PFSK-1 (cell line): Measurements from ENCODE around the gene SLIT3.

ENCODE experiments used
- FOXP2 ChIP-seq: optimal IDR thresholded peaks from 2 replicates; pipeline ENCODE3; 2011; ENCODE audit warnings: borderline replicate concordance, control low read depth, inconsistent platforms; ENCODE audit not compliant: insufficient read depth; ENCODE audit errors: extremely low read length, extremely low read depth
- POLR2AphosphoS5 ChIP-seq: IDR thresholded peaks from 2 replicates; pipeline ENCODE4 v1.6.1; 2012; ENCODE audit warnings: low read depth, mild to moderate bottlenecking, control low read depth, low read length, moderate library complexity
- SIN3A ChIP-seq: IDR thresholded peaks from 2 replicates; pipeline ENCODE4 v1.6.1; 2012; ENCODE audit warnings: mild to moderate bottlenecking, low read length, moderate library complexity, borderline replicate concordance; ENCODE audit not compliant: insufficient read depth
- TAF1 ChIP-seq: IDR thresholded peaks from 2 replicates; pipeline ENCODE4 v1.6.1; 2012; ENCODE audit warnings: low read length, control low read depth, borderline replicate concordance; ENCODE audit not compliant: insufficient read depth
- TF ChIP-seq, protein P1 (sequence below), 2 experiments: IDR thresholded peaks; 2 replicates each; pipeline versions ENCODE4 v1.6.1 to v1.8.0; 2011 to 2012; ENCODE audit warnings: low read depth in 2 of 2, low read length in 2 of 2, control low read depth in 1 of 2, inconsistent platforms in 1 of 2, mild to moderate bottlenecking in 1 of 2, moderate library complexity in 1 of 2; ENCODE audit not compliant: insufficient read depth in 1 of 2

DNA sequence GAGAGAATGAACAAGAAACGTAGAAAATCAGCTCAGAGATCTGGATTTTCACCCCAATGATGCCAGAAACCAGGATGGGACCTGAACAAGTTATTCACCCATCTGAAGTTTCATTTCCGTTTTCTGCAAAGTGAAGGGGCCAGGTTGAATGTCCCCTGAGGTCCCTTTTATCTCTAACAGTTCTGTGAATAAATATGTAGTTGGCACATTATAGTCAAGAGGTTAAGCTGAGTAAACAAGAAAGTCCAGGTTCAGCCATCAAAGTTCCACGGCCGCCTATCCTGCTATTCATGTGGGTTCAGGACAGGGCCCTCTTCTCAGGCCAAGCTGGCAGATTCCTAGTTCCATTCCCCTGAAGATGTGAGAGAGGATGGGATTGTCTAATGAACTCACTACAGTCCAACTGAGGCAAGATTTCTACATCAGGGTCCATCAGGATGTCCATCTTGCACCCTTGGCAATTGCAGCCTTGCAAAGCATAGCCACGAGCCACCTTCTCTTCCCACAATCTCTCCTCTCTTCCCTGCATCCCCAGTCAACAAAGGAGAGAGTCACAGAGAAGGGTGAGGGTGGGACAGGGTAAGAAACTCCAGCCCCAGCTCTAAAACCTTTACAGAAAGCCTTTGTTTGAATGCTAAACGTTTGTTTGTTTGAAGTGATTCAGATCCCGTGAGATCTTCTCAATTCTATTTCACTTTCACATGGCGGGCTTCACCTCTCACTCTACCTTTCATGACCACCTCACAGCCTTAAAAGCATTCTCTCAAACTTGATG is 311.0 kb downstream of the SLIT3 start:
- TF ChIP-seq, protein P1, sequence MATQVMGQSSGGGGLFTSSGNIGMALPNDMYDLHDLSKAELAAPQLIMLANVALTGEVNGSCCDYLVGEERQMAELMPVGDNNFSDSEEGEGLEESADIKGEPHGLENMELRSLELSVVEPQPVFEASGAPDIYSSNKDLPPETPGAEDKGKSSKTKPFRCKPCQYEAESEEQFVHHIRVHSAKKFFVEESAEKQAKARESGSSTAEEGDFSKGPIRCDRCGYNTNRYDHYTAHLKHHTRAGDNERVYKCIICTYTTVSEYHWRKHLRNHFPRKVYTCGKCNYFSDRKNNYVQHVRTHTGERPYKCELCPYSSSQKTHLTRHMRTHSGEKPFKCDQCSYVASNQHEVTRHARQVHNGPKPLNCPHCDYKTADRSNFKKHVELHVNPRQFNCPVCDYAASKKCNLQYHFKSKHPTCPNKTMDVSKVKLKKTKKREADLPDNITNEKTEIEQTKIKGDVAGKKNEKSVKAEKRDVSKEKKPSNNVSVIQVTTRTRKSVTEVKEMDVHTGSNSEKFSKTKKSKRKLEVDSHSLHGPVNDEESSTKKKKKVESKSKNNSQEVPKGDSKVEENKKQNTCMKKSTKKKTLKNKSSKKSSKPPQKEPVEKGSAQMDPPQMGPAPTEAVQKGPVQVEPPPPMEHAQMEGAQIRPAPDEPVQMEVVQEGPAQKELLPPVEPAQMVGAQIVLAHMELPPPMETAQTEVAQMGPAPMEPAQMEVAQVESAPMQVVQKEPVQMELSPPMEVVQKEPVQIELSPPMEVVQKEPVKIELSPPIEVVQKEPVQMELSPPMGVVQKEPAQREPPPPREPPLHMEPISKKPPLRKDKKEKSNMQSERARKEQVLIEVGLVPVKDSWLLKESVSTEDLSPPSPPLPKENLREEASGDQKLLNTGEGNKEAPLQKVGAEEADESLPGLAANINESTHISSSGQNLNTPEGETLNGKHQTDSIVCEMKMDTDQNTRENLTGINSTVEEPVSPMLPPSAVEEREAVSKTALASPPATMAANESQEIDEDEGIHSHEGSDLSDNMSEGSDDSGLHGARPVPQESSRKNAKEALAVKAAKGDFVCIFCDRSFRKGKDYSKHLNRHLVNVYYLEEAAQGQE (IDR thresholded peaks at IDR 0.05; ENCODE audit: insufficient read depth in 1 of 2, low read depth in 2 of 2, low read length in 2 of 2), result no peak
- TF ChIP-seq FOXP2, result no peak
- no peak for TF ChIP-seq POLR2AphosphoS5
- TF ChIP-seq TAF1, result no peak
- no peak for TF ChIP-seq SIN3A
